Fibroblast of skin of right quadriceps (primary cell): Measurements from ENCODE around the gene NCMAP.
"Not testable (repeated sequence)": the region's sequence is repeated elsewhere in the genome, so short reads cannot be mapped to it uniquely, and the experiment has no call there.

Experiments used
- DNase-seq: peaks from one replicate; pipeline ENCODE4 v3.0.0-alpha.2; 2013

The NCMAP gene

DNA sequence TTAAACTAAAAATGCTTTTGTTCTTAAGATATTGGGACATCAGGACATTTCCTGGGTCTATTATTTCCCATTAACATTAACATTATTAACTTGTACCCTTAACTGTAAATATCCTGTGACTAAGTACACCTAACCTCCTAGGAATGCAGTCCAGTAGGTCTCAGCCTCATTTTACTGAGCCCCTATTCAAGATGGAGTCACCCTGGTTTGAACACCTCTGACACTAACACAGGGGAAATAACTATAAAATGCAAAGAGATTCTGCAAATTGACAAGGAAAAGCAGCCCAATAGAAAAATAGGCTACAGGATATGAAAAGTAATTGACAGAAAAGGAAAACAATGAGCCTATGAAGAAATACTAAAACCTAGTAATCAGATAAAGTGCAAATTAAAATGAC, 11.6 kb upstream of the NCMAP start:
- no peak for DNase-seq

DNA sequence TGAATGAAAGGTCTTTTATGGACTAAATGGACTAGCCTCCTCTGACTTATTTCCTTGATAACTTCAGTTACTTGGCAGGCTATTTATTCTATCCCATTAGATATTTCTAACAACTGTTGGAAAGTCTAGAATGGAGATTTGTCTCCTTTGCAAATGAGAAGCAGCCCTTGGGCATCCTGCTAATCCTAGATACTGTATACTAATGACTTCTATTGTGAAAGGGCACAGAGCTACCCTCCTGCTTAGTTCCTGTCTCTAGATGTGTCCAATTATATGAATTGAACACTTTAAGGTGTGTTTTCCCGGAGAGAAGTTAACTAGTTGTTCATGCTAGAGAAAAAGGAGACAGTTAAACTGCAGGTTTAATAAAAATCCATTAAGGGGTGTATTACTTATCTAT, 10.2 kb upstream of the NCMAP start:
- DNase-seq: no peak

DNA sequence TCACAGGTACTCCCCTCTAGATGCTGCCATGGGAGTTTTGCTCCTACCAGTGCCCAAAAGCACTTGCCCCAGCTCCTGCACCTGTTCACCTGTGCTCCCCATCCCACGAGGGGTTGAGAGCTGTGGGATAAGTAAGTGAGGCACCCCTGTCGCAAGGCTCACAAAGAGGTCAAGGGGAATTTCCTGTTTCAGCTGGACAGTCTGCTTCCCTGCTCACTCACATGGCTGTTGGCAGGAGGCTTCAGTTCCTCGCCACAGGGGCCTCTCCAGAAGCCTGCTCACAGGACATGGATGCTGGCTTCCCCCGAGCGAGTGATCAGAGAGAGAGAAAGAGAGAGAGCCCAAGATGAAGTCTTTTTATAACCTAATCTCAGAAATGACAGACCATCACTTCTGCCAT, 8.7 kb upstream of the NCMAP start:
- DNase-seq: no peak

DNA sequence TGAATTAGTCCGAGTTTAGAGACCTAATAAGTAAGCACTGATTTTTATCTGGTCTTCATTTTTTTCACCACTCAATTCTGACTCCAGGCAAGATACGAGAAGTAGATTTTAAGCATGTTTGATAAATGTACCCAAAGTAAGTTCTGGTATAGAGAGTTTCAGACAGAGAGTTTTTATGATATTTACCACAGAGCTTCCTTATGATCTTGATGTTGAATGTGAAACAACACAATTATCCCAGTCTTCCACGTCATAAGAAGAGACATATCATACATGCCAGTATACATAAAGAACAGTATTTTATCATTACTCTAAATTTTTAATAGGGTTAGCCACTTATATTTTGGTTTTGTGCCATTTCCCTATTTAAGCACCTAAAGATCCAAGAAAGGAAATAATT, 7.8 kb upstream of the NCMAP start:
- no peak for DNase-seq

DNA sequence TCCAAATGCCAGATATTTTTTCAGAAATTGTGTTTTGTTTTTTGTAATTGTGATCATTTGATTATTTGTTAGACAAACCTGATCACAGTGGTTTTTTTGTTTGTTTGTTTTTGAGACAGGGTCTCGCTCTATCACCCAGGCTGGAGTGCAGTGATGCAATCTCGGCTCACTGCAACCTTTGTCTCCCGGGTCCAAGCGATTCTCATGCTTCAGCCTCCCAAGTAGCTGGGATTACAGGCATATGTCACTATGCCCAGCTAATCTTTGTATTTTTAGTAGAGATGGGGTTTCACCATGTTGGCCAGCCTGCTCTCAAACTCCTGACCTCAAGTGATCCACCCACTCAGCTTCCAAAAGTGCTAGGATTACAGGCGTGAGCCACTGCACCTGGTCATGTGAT, 6.7 kb upstream of the NCMAP start:
- DNase-seq: not testable (repeated sequence)

DNA sequence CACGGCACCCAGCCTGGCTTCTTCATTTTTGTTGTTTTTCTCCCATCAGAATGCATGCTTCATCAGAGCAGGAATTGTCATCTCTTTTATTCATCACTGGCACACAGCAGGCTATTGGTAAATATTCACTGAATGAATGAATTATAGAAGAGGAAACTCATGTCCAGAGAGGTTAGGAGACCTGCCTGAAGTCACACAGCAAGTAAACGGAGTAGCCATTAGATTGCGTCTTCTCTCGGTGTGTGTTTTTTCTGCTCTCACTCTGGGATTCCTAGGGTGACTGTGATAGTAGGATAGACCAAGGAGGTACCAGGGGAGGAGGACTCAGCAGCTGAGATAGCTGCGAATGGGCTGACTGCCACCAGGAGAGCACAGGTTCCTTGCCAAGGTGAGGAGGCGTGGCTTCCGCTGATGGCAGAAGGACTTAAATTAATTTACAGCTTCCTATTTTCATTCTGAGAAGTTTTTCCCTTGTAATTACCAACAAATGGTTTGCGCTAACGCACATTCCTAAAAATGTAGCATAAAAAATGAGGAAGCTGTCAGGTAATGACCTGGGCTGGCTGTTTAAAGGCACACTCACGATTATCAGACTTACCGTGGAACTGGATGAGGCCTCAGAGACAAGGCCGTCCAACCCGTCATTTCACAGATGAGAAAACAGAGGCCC, 4.5 kb upstream of the NCMAP start:
- no peak for DNase-seq

DNA sequence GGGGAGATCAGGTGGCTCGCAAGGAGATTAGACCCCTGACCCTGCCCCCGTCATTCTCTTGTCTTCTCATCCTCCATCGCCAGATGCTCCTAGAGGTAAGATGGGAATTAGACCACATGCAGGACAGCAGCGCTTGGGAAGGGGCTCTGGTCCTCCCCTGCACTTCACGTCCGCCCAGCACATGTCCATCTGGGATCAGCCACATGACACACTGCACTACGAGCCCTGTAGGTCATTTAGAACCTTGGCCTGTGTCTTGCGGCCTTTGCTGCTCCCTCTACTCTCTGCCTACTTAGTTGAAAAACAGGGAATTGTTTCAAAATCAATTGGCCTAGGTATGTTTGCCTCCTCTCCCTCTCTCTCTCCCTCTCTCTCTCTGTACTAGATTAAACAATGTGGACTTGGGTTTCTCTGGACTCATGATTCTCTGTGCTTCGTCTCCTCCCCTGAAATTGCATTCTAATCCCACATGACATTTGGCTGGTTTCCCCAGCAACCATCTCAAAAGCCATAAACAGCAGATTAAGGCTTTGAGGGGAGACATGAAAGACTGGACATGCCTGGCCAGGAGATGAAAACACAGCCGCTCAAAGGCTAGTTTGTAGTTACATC, 3.8 kb upstream of the NCMAP start:
- peak; percentile 14 for DNase-seq

DNA sequence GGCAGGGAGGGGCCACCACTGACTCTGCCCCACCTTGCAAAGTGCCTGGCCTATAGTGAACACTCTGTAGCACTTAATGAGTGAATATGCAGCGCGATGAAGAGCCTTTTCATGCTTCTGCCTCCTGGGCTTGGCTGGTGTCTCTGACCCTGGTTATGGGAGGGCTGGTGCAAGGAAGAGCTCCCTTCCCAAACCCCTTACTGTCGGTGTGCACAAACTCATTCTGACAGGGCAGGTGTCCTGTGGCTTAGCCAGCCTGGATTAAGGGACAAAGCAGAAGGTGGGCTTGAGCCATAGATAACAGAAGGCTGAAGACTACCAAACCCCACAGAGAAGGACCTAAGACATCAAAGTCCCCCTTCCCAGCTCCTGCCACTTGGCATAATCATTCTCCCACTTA, 2.0 kb upstream of the NCMAP start:
- DNase-seq: no peak

DNA sequence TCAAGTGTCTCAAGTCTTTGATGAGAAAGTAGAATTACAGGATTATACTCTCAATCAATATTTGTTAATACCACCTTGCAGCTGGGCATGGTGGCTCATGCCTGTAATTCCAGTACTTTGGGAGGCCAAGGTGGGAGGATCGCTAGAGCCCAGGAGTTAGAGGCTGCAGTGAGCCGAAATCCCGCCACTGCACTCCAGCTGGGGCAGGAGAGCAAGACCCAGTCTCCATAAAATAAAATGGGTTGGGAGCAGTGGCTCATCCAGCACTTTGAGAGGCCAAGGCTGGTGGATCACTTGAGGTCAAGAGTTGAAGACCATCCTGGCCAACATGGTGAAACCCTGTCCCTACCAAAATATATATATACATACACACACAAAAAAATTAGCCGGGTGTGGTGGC, 1.2 kb upstream of the NCMAP start:
- no peak for DNase-seq

DNA sequence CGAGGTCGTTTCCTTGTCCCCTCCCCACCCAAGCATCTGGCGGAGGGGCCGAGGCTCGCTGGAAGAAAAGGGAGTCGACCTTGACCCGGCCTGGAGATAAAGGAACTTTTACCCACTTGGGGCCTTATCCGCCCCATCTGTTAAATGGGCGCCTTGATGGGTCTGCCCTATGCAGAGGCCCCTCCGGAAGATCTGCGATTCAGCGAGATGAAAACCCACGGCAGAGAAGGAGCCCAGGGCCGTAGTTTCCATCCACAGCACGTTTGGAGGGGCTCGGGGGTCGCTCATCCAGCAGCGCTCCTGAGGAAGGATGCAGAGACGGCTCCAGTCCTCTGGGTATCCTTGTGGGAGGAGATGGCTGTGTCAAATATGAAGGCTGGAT, 518 bp downstream of the NCMAP start:
- no peak for DNase-seq

DNA sequence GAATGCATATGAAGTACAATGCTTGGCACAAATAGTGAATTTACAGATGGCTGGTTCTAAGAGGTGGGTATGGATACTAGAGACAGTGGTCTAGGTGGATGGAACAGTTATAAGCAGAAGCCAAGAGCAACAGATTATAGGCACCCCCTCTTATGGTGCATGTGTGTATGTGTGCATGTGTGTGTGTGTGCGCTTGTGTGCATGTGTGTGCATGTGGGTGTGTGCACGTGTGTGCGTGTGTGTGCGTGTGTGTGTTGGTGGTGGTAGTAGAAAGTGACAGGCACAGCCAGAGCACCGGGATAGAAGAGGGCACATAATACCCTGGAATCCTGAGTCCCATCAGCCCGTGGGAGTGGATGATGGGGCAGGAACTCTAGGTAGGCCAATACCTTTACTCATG, 1.3 kb downstream of the NCMAP start:
- DNase-seq: no peak

DNA sequence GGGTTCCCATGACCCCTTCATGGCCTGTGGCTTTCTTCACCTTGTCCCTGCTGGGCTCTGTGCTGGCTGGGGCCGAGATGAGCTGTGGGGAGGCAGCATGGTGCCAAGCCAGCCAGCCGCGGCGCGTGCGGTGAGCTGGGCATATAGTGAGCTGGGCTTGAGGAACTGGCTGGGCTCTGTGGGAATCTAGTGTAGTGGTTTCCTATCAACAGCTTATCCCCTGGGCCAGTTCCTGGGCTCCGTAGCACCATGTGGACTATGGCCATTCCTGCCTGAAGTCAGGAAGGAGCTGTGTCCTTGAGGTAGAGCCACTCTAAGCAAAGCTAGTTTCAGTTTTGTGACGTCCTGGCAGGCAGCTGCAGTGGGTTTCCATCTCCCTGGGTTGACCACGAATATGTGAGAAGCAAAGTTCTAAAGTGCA, 1.8 kb downstream of the NCMAP start:
- no peak for DNase-seq

DNA sequence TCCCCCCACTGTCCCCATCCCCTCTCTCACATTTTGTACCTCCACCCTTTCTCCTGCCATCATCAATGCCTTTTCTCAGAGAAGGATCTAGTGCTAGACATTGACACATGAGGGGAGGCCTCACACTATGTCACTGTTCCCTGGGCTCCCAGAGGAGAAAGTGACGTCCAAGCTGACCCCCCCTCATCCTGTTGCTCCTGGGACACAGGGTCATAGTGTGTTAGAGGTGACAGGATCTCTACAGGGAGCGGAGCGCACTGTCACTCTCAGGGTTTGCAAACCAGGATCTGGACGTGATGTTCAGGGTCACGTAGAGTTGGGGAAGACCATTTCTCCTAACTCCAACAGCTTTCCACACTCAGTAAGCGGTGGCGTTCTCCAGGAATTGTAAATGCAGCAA, 2.6 kb downstream of the NCMAP start:
- no peak for DNase-seq

DNA sequence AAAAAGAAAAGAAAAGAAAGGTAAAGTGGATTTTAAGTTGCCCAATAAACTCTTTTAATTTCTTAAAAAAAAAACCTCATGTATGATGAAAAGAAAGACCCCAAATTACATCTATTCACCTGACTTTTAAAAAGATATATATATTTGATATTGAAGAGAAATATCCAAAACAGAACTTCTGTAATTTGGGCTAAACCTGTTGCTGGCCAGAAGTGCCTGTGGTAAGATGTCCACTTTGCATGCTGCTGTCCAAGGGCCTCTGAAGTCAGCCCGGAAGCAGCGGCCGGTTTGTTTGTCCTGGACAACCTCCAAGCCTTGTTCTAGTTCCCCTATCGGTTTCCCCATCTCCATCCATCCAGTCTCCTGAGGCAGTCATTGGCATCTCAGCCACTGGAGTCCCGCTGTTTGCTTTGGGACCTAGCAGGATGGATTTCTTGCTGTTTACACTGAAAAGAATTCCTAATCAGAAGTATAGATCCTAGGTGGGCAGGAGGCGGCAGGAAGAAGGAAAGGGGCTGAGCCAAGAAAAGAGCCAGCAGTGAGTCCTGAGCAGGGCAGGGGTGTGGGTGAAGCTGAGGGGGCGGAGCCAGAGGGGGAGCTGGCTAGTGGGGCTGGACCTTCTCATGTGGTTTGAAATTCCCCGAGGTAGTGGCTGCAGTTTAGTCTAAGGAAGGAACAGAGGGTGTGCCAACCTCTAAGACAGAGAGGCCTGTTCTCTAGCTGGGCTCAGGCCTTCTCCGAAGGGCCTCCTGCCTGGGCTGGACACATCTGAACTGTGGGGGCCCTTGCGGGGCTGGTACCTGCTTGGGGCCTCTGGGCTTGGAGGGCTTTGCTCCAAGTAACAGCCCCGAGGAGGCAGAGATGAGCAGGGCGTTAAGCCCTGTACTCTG, 3.3 kb downstream of the NCMAP start:
- peak; percentile 19 for DNase-seq

DNA sequence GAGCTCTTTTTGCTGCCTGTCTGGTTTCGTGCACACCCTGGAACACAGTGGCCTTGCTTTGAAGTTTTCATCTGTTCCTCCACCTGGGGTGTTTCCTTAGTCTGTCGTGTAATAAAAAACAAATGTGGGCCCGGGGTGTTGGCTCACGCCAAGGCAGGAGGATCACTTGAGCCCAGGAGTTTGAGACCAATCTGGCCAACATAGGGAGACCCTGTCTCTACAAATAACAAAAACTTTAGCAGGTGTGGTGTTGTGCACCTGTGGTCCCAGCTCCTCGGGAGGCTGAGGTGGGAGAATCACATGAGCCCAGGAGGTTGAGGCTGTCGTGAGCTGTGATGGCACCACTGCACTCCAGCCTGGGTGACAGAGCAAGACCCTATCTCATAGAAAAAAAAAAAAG, 4.5 kb downstream of the NCMAP start:
- DNase-seq: no peak

DNA sequence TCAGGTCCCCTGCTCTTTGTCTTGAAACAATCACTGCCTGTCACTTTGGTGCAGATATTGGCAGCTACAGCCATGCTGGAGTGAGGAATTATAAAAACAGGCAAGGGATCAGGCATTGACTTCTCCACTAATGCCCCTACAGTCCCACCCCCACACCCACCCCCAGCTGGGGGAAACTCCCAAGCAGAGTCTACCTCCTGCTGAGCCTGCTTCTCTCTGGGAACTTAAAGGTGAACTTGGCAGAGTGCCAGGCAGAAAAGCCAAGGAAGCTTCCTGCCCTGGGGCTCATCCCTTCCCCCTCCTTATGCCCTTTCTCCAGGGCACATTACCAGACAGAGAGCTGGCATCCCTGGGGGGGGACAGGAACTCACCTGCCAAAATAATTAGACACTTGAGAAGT, 6.7 kb downstream of the NCMAP start:
- DNase-seq: no peak

DNA sequence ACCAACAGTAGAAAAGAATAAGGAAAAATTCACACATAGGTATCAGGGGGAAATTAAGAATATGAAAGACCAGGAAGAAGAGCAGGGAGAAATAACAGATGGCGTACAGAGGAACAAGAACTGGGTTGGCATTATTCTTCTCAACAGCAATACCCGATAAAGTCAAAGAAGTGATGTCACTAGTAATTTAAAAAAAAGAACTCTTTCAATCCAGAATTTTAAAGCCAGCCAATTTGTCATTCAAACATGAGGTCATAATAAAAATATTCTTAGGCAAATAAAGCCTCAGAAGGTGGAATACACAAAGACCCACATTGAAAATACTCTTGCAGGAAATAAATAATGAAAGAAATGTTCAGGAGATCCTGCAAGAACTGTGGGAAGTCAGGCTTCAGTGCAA, 8.8 kb downstream of the NCMAP start:
- DNase-seq: no peak

DNA sequence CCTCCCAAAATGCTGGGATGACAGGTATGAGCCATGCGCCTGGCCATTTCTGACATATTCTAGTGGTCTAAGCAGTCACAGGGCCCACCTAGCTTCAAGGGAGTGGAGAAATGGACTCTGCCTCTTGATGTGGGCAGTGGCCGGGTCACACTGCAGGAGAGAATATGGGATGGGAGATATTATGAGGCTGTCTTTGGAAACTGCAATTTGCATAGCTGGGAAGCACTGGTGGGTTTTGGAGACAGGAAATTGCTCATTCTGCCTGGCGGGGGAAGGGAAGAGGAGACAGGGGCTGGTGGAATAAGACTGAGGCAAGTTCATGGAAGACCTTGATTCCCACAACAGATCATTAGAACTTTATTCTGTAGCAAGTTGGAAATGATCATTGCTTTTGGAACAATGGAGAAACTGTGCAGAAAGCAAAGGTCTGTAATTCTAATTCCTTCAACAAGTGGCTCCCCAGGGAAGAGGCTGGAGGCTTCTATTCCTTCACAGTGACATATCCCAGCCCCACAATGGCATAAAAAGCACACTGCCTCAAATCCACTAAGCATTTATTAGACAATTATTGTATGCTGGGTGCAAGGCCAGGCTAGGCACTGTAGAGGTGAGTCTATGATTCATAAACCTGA, 10.5 kb downstream of the NCMAP start:
- DNase-seq: peak; percentile 51

DNA sequence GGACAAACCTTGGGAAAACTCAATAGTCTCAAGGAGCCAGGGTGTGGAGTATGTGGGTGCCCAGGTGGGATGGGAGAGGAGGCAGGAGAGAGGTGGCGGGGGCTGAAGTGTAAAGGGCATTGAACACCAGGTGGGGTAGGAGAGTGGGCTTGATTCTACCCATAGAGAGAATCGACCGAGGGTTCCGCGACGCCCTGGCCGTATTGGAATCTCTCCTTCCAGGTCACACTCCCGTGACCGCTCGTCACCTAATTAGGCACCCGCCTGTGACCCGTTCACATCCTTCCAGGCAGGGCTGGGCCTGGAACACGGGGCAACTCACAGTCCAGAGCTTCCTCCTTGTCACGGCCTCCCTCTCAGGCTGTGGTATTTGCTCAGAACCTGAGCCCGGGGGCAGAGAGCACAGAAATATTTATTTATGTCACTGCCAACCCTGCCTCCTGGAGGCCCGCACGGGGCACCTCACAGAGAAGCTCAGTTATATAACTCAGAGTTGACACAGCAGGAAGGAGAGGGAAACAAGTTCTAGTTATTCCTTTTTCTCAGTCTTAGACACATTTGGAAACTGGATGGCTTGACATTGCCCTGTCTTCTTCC, 12.0 kb downstream of the NCMAP start:
- DNase-seq: no peak

DNA sequence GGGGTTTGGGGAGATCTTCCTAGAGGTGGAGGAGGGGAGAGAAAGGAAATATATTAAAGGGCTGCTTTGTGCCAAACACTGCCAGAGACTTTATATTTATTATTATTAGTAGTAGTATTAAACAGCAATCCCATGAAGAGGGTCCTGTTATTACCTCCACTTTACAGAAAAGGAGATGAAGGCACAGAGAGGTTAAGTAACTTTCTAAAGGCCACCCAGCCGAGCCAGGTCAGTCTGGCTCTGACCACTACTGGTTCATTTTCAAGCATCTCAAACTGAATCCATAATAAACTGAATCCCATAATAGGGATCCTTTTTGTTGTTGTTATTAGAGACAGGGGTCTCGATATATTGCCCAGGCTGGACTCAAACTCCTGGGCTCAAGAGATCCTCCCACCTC, 12.6 kb downstream of the NCMAP start:
- no peak for DNase-seq

DNA sequence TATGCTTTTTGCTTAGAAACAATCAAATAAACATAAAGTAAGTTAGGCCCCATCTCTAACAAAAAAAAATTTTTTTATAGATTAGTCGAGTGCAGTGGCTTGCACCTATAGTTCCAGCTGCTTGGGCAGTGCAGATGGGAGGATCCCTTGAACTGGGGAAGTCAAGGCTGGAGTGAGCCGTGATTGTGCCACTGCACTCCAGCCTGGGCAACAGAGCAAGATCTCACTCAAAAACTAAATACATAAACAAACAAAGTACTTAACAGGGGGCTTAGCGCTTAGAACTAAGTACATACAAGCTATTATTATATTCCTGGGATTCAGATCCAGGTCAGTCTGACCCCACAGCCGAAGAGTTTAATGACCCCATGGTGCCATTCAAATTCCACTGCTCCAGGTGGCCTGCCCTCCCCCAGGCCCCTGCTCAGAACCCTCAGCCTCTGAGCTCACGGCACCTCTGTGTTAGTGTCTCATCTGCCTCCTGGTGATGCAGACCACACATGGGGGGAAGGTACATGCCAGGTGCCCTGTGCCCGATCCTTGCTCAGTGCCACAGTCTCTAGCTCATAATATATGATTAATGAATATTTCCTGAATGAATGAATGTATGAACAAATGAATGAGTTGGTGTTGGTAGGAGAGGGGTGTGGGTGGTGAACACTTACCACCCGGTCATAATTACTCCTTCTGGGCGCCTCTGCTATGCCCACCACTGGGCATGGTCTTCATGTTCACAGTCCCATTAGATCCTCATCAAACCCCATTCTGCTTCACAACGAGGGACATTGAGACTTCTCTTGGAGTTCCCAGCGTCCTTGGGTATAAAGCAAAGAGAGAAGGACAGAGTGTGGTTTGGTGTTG, 14.6 kb downstream of the NCMAP start:
- DNase-seq: no peak

DNA sequence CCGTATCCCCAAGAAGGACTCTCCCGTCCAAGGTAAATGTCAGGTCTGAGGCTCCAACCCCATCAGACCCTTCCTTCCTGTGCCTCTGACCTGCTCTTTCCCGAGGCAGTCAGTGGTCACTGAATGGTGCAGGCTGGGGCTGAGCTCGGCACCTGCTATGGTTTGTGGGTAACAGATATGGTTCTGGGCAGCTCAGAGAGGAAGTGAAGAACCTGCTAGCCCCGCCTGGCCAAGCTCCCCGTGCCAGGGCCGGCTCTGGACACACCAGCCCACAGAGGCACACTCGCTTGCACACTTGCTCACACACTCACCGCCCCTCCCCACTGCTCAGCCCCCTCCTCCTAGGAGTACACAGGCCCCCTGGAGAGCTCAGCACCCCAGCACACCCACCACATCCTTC, 16.4 kb downstream of the NCMAP start:
- no peak for DNase-seq
